Stimulated activated CD8-positive, alpha-beta memory T cell treated with anti-CD3 and anti-CD28 coated beads, Interleukin-2, amount 100 ng/mL, for 1 hour (primary cell): ENCODE data around the gene CDK13.
A peak's percentile ranks its signal among the peaks of the same experiment; 100 is the strongest.

Experiments used
- DNase-seq, 2 donors: peaks; one replicate each; pipeline ENCODE4 v3.0.0-alpha.2; 2020; ENCODE audit warnings: low read depth in 2 of 2

CDK13 gene

GRCh38 chr7:39948956-39949928 lies 814 bp upstream of the CDK13 start:
- DNase-seq, result peak; percentile 96 to 97

GRCh38 chr7:39950473-39951225 lies 593 bp downstream of the CDK13 start:
- peak; percentile 13 to 15 for DNase-seq

GRCh38 chr7:39951226-39952194 lies 1.5 kb downstream of the CDK13 start:
- DNase-seq, result peak; percentile 23 to 56

- no peak for DNase-seq
Observed at GRCh38 chr7:39952374-39952773, 2.3 kb downstream of the CDK13 start.

GRCh38 chr7:39952803-39953202 lies 2.7 kb downstream of the CDK13 start:
- DNase-seq, result no peak

- DNase-seq, result no peak
Observed at GRCh38 chr7:39954694-39955093, 4.6 kb downstream of the CDK13 start.

GRCh38 chr7:39958038-39958437 lies 8.0 kb downstream of the CDK13 start:
- no peak for DNase-seq

GRCh38 chr7:39967406-39968161 lies 17.5 kb downstream of the CDK13 start:
- DNase-seq, result no peak

- no peak for DNase-seq
Observed at GRCh38 chr7:39969431-39969830, 19.4 kb downstream of the CDK13 start.

- DNase-seq, result no peak
Observed at GRCh38 chr7:39971924-39972323, 21.9 kb downstream of the CDK13 start.

GRCh38 chr7:39973801-39974200 lies 23.7 kb downstream of the CDK13 start:
- no peak for DNase-seq

GRCh38 chr7:39978230-39978934 lies 28.3 kb downstream of the CDK13 start:
- no peak for DNase-seq

GRCh38 chr7:39979406-39980073 lies 29.5 kb downstream of the CDK13 start:
- DNase-seq, result no peak

GRCh38 chr7:39985398-39985918 lies 35.4 kb downstream of the CDK13 start:
- no peak for DNase-seq

GRCh38 chr7:39987641-39988347 lies 37.7 kb downstream of the CDK13 start:
- no peak for DNase-seq

- DNase-seq, result no peak
Observed at GRCh38 chr7:40000734-40001315, 50.8 kb downstream of the CDK13 start.

GRCh38 chr7:40001649-40002048 lies 51.6 kb downstream of the CDK13 start:
- no peak for DNase-seq

GRCh38 chr7:40003597-40003996 lies 53.5 kb downstream of the CDK13 start:
- no peak for DNase-seq
